Prostate gland (tissue), 2 donors: ENCODE measurements around the gene MMP17.

Experiments used
- POLR2A ChIP-seq: fragments of 450-650 bp; IDR thresholded peaks from one replicate; pipeline ENCODE4 v1.6.1; 2016; ENCODE audit warnings: antibody characterized with exemption, mild to moderate bottlenecking
- POLR2AphosphoS5 ChIP-seq: sonication (generic); formaldehyde crosslinking; IDR thresholded peaks from one replicate; pipeline ENCODE4 v1.6.1; 2017; ENCODE audit warnings: antibody characterized with exemption
- TF ChIP-seq, protein P1 (sequence below), 4 experiments: fragments of 200-600 bp in 2 of 4; fragments of 450-650 bp in 2 of 4; sonication (generic) in 2 of 4; IDR thresholded peaks; 1 replicate in 3 of 4; 2 replicates in 1 of 4; pipeline ENCODE4 v1.5.1; 2016 to 2019; ENCODE audit warnings: antibody characterized with exemption in 4 of 4, mild to moderate bottlenecking in 2 of 4, moderate library complexity in 2 of 4

DNA sequence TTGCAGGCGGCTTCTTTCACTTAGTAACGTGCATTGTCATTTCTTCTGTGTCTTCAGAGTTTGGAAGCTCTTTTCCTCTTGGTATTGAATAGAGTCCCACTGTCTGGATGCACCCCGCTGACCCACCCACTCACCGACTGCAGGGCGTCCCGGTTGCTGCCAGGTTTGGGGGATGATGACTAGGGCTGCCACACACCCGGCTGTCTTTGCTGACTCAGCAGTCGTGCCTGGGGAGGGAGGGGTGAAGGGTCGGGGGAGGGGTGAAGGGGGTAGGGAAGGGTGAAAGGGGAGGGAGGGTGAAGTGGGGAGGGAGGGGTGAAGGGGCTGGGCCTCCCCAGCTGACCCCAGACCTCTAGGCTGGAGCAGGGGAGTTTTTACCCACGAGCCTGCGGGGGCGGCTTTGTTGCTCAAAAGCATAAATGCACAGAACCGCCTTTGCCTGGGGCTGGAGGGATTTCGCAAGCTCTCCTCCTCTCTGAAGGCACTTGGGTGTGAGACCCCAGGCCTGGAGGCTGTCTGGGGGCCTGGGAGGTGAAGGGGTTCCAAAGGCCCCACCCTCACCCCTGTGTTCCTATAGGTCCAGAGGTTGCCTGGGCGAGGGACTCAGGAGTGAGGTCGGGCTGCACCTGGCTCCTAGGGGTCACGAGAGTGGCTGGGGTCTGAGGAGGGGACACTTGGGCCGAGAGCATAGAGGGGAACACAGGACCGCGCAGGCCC is 35.0 kb downstream of the MMP17 start:
- TF ChIP-seq, protein P1, sequence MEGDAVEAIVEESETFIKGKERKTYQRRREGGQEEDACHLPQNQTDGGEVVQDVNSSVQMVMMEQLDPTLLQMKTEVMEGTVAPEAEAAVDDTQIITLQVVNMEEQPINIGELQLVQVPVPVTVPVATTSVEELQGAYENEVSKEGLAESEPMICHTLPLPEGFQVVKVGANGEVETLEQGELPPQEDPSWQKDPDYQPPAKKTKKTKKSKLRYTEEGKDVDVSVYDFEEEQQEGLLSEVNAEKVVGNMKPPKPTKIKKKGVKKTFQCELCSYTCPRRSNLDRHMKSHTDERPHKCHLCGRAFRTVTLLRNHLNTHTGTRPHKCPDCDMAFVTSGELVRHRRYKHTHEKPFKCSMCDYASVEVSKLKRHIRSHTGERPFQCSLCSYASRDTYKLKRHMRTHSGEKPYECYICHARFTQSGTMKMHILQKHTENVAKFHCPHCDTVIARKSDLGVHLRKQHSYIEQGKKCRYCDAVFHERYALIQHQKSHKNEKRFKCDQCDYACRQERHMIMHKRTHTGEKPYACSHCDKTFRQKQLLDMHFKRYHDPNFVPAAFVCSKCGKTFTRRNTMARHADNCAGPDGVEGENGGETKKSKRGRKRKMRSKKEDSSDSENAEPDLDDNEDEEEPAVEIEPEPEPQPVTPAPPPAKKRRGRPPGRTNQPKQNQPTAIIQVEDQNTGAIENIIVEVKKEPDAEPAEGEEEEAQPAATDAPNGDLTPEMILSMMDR (IDR thresholded peaks at IDR 0.05), result no peak
- TF ChIP-seq POLR2A (no peak), POLR2AphosphoS5 (no peak)
